HG03139 (cell line): ENCODE measurements around the gene KLF15.

Experiments
- ATAC-seq: cut with Tn5 transposase; IDR thresholded peaks from one replicate; pipeline ENCODE4 v1.9.1; 2021; ENCODE audit not compliant: unreplicated experiment

The KLF15 gene

DNA sequence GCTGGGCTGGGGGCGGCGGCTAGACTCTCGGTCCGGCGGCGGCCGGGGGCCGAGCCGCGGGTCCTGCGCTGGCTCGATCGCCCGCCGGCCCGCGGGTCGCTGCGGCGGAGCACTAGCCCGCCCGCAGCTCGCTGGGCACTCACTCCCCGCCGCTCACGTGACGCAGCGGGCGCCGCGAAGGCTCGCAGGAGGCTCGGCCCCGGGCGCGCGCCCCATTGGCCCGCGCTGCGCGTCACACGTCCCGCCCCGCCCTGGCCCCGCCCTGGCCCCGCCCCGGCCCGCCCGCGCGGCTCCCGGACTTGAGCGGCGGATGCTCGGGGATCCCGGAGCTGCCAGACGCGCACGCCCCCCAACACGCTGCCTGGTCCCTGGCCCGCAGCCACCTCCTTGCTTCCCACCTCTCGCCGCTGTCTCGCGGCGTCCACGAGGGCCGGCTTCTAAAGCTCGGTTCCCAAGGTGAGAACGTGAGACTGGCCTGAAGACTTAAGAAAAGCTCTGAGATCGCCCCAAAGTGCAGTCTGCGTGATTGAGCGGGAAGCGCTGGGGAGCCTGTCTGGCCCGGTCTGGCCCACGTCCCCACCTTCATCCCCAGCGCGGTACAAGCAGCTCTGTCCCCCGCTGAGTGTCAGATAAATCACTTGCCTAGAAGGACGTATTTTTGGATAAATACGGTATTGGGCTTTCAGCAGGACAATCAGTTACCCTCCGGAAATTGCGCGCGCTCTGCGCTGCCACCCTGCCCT is at the start of gene KLF15:
TSS of gene KLF15 (minus strand) at position 114 of the 743 bp plus-strand sequence. CDS start 4,486 bp downstream, outside the sequence.
- ATAC-seq: peak; percentile 84

DNA sequence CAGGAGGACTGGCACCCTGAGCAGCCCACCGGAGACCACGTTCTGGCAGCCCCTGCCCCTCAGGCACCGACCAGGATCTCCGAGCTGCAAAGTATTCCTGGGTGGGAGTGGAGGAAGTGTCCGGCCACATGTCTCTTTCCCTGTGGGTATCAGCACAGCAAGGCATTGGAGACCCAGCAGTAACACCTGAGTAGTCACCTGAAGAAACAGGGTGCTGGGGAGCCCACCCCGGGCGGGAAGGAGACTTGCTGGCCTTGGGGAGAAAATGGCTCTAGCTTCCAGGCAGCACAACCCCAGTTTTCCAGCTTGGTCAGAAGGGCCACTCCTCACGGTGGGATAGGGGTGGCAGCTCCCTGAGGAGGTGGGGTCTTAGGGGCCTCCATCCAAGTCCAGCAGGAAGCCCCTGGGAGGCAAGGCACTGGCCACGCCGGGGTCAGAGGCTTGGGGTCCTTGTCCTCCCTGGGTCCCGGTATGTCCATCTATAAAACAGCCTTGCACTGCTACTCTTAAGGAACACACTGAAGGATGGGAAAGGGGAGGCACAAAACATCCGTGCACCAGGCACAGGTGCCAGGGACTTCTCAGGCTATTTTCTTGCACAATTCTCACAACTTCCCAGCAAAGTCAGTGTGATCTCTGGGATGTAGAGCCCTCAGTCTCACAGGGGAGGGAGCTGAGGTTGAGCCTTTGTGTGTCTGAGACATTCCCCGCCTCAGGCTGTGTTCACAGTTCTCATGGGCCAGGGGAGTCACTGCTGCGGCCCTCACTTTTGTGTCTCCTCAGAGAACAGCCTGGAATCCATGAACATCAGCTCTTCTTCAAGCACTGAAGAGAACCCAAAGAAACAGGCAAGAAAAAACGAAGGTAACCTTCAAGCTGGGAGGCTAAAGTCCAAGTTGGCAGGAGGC is 49.4 kb upstream of the KLF15 start:
- ATAC-seq: no peak

DNA sequence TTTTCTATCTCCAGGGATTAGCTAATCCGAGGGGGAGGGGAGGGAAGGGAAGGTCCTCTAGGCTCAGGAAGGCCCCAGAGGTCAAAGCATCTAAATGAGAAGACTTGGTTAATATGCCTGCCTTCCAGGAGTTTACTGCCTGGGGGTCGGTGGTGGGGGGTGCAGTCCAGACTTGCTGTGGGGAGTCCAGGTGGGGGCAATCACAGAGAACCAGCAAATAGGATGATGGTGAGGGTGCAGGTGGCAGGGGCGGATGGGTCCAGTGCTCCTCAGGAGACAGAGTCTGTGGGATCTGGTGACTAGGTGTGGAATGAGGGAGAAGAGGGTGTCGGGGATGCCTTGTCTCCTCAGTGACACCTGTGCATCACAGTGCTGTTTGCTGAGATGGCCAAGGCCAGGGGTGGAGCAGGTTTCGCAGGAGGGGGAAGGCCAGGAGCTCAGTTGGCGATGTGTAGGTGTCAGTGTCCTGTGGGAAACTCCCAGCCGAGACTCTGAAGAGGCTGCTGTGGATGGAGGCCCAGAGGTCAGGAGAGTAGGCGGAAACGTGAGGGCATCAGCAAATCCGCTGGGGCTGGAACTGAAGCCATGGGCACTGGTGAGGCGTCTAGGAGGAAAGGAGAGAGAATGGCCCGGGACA is 45.6 kb upstream of the KLF15 start:
- no peak for ATAC-seq

GRCh38 chr3:126402178-126402577 is 45.0 kb upstream of the KLF15 start:
- ATAC-seq: no peak

- ATAC-seq: no peak
Measured at GRCh38 chr3:126401611-126402160, 44.5 kb upstream of the KLF15 start.

DNA sequence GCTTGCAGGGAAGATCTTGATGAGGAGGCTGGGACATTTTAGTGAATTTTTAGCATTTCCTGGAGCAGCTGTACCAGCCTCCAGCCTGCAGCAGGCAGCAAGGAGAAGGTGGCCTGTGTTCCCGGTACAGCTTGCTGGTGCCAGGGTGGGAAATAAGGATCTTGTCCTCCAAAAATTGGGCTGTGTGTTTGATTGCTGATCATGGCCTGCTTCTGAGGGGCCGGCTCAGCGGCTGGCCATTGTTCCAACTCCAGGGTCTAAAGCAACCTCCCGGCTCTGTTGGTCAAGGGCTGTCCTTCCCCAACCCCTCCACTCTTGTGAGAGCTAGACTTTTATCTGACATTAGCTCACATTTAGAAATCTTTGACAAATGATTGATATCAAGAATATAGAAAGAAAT is 42.5 kb upstream of the KLF15 start:
- no peak for ATAC-seq

DNA sequence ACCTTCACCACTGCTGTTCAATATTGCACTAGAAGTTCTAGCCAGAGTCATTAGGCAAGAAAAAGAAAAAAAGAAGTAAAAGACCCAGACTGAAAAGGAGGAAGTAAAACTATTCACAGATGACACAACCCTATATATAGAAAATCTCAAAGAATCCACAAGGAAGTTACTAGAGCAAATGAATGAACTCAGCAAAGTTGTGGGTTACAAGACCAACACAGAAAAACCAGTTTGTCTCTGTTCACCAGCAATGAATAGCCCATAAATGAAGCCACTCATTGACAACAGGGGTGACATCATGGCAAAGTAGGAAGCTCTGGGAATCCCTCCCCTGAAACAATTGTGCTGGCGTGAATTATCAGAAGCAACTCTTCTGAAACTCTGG is 42.1 kb upstream of the KLF15 start:
- ATAC-seq: peak; percentile 52

DNA sequence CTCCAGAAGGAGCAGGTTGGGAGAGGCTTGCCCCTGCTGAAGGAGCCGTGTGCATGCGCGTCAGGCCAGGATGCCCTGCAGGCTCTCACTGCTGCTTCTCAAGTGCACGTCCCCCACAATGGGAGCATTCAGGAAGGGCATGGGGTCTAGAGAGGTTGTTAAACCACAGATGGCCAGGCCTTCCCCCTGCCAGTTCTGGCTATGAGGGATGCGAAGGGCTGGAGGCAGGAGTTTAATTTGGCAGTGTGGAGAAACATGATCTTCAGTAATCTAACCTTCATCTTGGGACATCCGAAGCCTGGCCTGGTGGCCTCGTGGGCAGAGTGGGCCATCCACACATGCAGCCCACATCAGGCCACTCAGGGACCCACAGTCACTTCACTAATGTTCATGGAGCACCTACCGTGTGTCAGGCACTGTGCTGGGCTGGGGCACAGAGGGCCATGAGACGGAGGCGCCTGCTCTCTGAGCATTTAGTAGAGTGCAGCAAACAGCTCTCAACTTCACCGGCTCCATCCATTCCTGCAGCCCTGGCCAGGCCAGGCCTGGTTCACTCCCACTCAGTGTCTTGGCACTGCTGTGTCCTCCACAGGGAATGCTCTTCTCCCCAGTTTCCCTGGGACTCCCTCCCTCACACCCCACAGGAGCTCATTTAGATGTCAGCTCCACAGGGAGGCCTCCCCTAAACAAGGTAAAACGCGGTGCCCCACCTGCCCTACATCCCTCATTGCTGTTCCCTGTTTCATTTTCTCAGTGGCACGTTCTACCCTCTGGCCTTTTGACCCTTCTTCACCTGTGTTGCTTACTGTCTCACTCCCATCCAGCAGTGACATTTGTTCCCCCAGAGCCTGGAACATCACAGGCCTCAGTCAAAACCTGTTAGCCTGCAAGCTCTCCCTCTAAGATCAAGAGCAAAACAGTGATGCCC is 41.5 kb upstream of the KLF15 start:
- no peak for ATAC-seq

DNA sequence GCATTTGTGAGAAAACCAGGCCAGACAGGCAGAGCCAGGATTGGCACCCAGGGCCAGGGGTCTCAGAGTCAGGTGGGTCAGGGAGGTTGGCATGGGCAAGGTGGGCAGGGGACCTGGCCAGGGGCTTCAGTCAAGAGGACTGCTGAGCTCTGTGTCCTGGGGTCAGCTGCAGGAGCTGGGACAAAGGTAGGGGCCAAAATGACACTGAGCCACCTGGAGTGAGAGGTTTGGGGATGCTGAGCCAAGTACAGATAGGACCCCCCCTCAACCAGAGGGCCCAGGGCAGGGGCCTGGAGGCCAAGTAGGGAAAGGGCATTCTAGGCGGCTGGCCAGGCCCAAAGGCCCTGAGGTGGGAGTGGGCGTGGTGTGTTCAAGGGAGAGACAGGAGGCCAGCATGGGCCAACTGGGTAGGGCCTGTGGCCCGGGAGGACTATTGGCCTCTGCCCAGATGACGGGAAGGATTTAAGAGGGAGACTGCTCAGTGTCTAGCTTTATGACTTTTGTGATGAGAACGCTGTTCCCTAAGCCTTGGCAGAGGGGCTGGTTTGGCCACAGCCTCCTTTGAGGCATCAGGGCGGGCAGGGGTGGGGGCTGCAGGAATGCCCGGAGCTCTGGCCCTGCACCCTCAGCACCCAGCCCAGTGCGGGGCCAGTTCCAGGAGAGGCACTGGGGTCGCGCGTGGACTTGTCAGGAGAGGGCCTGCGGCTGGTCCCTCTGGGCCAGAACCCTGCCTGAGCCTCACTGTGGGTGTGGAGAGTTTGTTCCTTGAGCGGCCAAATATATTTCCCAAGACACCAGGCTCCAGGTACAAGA is 40.6 kb upstream of the KLF15 start:
- no peak for ATAC-seq

GRCh38 chr3:126396536-126396935 is 39.3 kb upstream of the KLF15 start:
- ATAC-seq: no peak

DNA sequence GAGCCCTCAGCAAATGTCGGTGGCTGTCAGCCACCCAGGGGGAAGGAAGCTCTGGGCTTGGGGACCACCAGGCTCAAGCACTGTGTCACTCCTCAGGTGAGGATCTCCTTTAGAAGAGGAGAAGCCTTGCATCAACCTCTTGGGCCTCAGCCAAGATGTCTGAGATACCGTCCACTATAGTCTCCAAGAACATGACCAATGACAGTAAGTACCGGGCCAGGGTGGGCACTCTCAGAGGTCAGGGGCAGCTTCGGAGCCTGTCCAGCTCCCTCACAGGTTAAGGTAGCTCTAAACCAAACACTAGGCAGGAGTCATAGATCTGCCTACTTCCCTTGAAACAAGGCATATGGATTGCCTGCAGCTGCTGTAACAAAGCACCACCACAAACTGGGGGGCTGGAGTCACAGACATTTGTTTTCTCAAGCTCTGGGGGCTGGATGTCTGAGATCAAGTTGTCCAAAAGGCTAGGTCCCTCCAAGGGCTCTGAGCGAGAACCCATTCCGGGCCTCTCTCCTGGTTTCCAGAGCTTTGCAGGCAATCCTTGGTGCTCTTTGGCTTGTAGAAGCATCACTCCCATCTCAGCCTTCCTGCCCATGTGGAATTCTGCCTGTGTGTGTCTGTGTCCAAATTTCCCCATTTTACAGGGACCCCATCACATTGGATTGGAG is 38.8 kb upstream of the KLF15 start:
- ATAC-seq: no peak

DNA sequence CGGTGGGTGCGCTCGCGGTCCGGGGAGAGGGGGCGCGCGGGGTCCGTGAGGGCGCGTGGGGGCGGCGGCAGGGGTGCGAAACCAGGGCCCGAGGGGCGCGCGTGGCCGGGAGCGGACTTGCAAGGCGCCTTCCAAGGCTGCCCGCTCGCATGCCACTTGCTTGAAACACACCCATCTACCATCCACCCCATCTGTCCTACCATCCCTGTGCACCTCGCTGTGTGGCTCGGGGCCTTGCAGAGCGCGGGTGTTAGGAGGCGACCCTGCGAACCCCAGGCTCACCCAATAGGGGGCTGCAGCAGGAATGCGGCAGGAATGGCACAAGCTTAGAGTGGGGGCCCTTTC is 37.7 kb upstream of the KLF15 start:
- ATAC-seq: no peak

GRCh38 chr3:126394179-126394976 is 37.2 kb upstream of the KLF15 start, which contains the start of gene CFAP100:
TSS of gene CFAP100 (plus strand) at chr3:126394909. CDS start at chr3:126396001, 1,092 bp downstream.
- no peak for ATAC-seq

- no peak for ATAC-seq
Measured at GRCh38 chr3:126393563-126393962, 36.4 kb upstream of the KLF15 start.

DNA sequence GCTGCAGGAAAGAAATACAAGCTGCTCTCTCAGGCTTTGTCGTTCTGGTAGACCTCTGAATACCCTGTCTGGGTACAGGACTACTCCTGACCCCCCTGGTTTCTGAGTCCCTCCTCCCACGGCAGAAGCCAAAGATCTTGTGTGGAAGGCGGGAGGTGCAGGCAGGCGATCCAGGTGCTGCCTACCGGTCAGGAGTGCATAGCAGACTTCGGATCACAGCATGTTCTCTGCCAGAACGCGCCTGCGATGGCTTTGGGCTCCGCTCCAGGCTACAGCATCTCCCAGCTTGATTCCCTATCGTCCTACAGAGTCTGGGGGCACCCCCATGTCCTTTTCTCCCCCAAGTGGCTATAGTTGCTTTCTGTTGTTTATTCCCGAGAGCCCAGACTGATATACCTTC is 35.0 kb upstream of the KLF15 start:
- ATAC-seq: no peak

GRCh38 chr3:126391631-126392030 is 34.4 kb upstream of the KLF15 start:
- no peak for ATAC-seq

DNA sequence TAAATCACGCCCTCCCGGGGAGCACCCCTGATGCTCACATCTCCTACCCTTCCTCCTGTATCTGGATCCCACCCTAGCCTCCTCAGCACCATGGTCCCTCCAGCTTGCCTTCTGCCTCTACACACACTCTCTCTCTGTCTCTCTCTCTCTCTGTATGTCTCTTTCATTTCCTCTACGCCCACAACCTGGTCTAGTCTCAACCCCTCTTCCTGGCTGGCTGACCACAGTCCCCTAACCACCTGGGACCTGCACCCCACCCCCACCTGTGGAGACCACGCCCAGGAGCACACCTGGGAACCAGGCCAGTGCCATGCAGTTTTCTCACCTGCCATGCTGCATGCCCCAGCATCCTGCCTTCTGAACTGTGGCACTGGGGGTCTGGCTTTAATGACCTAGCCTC is 33.5 kb upstream of the KLF15 start:
- ATAC-seq: no peak

- no peak for ATAC-seq
Measured at GRCh38 chr3:126390201-126390600, 33.0 kb upstream of the KLF15 start.
